ENCODE data around the gene AGAP3.

The AGAP3 gene

DNA sequence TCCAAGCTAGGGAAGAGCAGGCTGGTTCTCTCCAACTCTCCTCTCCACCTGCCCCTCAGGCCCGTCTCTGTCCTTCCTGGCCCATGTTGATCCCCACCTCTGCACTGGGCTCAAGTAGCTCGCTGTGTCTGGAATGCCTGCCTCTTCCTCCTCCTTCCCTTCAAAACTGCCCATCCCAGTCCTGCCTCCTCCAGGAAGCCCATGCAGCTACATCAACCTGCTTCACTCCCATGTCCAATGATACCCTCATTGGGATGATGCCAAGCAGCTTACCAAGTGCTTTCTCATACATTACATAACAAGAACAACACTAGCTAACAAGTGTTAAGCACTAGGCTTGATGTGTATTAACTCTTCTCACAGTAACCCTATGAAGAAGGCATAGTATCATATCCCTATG lies 92.6 kb downstream of the AGAP3 start:
- Histone ChIP-seq H3K9me3 (ENCODE audit: insufficient read depth, low read length) (no peaks in the 10 kb centered on the region), H2AFZ (ENCODE audit: low read depth, low read length) (no peak overlapping the region), H3K9ac (ENCODE audit: low read length) (no peak overlapping the region), H4K20me1 (ENCODE audit: insufficient read depth, low read length) (peaks cover 4% of the 10 kb centered on the region; the same call in 1 of the 2 replicates), H3K36me3 (replicated peaks; ENCODE audit: low read depth, low read length) (no peaks in the 10 kb centered on the region), H3K4me2 (ENCODE audit: low read length) (no peak overlapping the region), H3K27ac (ENCODE audit: low read length) (no peak overlapping the region), H3K27me3 (ENCODE audit: low read depth, low read length) (peaks cover 60% of the 10 kb centered on the region), H3K4me1 (ENCODE audit: low read length) (no peaks in the 10 kb centered on the region), H3K79me2 (ENCODE audit: low read length) (no peaks in the 10 kb centered on the region), H3K4me3 (ENCODE audit: low read length) (no peak overlapping the region)
- TF ChIP-seq EZH2phosphoT487 (IDR thresholded peaks at IDR 0.05; ENCODE audit: low read depth) (no peak), CTCF (IDR thresholded peaks at IDR 0.05; ENCODE audit: low read depth, low read length) (no peak)

DNA sequence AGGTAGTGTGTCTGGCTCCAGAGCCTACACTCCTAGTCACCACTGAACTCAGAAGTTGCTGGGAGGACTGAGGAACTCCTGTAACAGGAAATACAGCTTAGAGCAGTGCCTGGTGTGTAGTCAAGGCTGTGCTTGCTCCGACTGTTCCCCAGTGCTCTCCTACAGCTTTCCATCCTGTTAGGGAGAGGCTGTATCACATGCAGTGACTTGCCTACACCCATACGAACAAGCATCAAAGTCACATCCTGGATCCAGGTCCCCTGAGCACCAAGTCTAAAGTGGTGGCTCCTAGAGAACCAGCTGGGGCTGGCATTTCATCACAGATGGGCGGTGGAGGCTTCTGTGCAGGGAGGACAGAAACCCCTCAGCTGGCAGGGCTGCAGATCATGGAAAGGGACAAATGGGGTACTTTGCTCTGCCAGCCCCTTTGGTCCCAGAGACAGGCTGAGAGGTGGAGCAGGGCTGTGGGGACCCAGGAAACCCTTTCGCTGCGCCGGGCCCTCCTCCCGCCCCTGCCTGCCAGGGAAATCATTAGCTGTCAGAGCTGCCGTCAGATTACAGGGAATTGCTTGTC lies 93.1 kb downstream of the AGAP3 start:
- TF ChIP-seq CTCF (IDR thresholded peaks at IDR 0.05; ENCODE audit: low read depth, low read length) (no peak), EZH2phosphoT487 (IDR thresholded peaks at IDR 0.05; ENCODE audit: low read depth) (no peak)
- Histone ChIP-seq H3K4me3 (ENCODE audit: low read length) (no peak overlapping the region), H3K9me3 (ENCODE audit: insufficient read depth, low read length) (no peaks in the 10 kb centered on the region), H3K27ac (ENCODE audit: low read length) (no peak overlapping the region), H3K79me2 (ENCODE audit: low read length) (no peaks in the 10 kb centered on the region), H3K4me2 (ENCODE audit: low read length) (no peak overlapping the region), H2AFZ (ENCODE audit: low read depth, low read length) (no peak overlapping the region), H3K27me3 (ENCODE audit: low read depth, low read length) (peaks cover 62% of the 10 kb centered on the region), H4K20me1 (ENCODE audit: insufficient read depth, low read length) (peaks cover 4% of the 10 kb centered on the region; the same call in 1 of the 2 replicates), H3K9ac (ENCODE audit: low read length) (no peak overlapping the region), H3K36me3 (replicated peaks; ENCODE audit: low read depth, low read length) (no peaks in the 10 kb centered on the region), H3K4me1 (ENCODE audit: low read length) (no peaks in the 10 kb centered on the region)

- TF ChIP-seq CTCF (IDR thresholded peaks at IDR 0.05; ENCODE audit: low read depth, low read length) = no peak
- TF ChIP-seq EZH2phosphoT487 (IDR thresholded peaks at IDR 0.05; ENCODE audit: low read depth) = no peak
- peaks cover 64% of the 10 kb centered on the region for H3K27me3 ChIP-seq (ENCODE audit: low read depth, low read length)
- no peak overlapping the region for H3K4me3 ChIP-seq (ENCODE audit: low read length)
Observed at GRCh38 chr7:151179946-151180345, 93.7 kb downstream of the AGAP3 start.

GRCh38 chr7:151181011-151181431 lies 94.7 kb downstream of the AGAP3 start:
- TF ChIP-seq EZH2phosphoT487 (IDR thresholded peaks at IDR 0.05; ENCODE audit: low read depth) (no peak), CTCF (IDR thresholded peaks at IDR 0.05; ENCODE audit: low read depth, low read length) (no peak)
- Histone ChIP-seq H2AFZ (ENCODE audit: low read depth, low read length) (no peak overlapping the region), H3K27me3 (ENCODE audit: low read depth, low read length) (peaks cover 68% of the 10 kb centered on the region), H4K20me1 (ENCODE audit: insufficient read depth, low read length) (peaks cover 7% of the 10 kb centered on the region; the same call in 1 of the 2 replicates), H3K4me1 (ENCODE audit: low read length) (no peaks in the 10 kb centered on the region), H3K4me3 (ENCODE audit: low read length) (no peak overlapping the region), H3K9me3 (ENCODE audit: insufficient read depth, low read length) (no peaks in the 10 kb centered on the region), H3K79me2 (ENCODE audit: low read length) (no peaks in the 10 kb centered on the region), H3K9ac (ENCODE audit: low read length) (no peak overlapping the region), H3K27ac (ENCODE audit: low read length) (no peak overlapping the region), H3K4me2 (ENCODE audit: low read length) (no peak overlapping the region), H3K36me3 (replicated peaks; ENCODE audit: low read depth, low read length) (no peaks in the 10 kb centered on the region)

More at GRCh38 chr7:151179946-151180345, 93.7 kb downstream of the AGAP3 start:
- H3K79me2 ChIP-seq (ENCODE audit: low read length) = no peaks in the 10 kb centered on the region
- no peak overlapping the region for H3K4me2 ChIP-seq (ENCODE audit: low read length)
- peaks cover 4% of the 10 kb centered on the region; the same call in 1 of the 2 replicates for H4K20me1 ChIP-seq (ENCODE audit: insufficient read depth, low read length)
- no peak overlapping the region for H3K27ac ChIP-seq (ENCODE audit: low read length)
- no peaks in the 10 kb centered on the region for H3K4me1 ChIP-seq (ENCODE audit: low read length)
- H3K9me3 ChIP-seq (ENCODE audit: insufficient read depth, low read length) = no peaks in the 10 kb centered on the region
- no peaks in the 10 kb centered on the region for H3K36me3 ChIP-seq (replicated peaks; ENCODE audit: low read depth, low read length)
- no peak overlapping the region for H2AFZ ChIP-seq (ENCODE audit: low read depth, low read length)
- H3K9ac ChIP-seq (ENCODE audit: low read length) = no peak overlapping the region

Data from OCI-LY3 (cell line).